Esophagus mucosa (tissue), 1 donor: ENCODE data around the gene KRTAP10-2. TPM values are rescaled to one million over a fixed set of nuclear protein-coding genes. Genes with fewer than 3 reads are reported as not detected.
"Not testable (repeated sequence)": the region's sequence is repeated elsewhere in the genome, so short reads cannot be mapped to it uniquely, and the experiment has no call there.

Source experiments
- ATAC-seq: fragments of 200-7000 bp; cut with Tn5 transposase; one replicate; pipeline ENCODE4 v1.9.1; 2020
- total RNA-seq: library from RNA; stranded (reverse); gene quantifications from one replicate; pipeline ENCODE4 v1.2.4, GENCODE V29; 2023
- donor health status: DM: yes; HTN: yes; CAD: no.

Gene KRTAP10-2, protein sequence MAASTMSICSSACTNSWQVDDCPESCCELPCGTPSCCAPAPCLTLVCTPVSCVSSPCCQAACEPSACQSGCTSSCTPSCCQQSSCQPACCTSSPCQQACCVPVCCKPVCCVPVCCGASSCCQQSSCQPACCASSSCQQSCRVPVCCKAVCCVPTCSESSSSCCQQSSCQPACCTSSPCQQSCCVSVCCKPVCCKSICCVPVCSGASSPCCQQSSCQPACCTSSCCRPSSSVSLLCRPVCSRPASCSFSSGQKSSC
- not detected for total RNA-seq

DNA sequence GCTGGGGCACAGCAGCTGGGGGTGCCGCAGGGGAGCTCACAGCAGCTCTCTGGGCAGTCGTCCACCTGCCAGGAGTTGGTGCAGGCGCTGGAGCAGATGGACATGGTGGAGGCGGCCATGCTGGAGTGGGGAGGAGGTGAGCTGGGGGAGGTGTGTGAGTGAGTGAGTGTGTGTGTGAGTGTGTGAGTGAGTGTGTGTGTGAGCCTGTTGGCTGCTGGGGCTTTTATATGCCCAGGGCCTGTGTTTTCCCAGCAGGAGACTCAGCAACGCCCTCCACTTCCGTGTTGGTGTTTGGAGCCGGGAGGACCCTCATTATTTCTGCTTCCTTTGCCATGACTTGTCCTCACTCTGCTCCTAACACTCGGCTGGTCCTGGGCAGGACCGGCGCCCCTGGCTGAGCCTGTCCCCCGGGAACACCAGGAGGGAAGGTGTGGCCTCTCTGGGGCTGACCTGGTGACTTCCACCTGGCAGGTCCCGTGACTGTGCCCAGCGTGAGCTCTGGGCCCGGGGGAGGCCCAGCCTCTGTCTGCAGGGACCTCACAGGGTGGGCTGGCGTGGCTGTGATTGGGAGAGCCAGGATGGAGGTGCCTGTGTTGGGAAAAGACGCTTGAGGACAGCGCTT lies at the start of gene KRTAP10-2:
TSS of gene KRTAP10-2 (minus strand) at position 166 of the 622 bp plus-strand sequence. CDS start at position 119, 47 bp downstream.
- peak; percentile 36 for ATAC-seq

DNA sequence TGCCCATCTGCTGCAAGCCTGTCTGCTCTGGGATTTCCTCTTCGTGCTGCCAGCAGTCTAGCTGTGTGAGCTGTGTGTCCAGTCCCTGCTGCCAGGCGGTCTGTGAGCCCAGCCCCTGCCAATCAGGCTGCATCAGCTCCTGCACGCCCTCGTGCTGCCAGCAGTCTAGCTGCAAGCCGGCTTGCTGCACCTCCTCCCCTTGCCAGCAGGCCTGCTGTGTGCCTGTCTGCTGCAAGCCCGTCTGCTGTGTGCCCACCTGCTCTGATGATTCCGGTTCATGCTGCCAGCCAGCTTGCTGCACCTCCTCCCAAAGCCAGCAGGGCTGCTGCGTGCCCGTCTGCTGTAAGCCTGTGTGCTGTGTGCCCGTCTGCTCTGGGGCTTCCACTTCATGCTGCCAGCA lies 49.8 kb upstream of the KRTAP10-2 start:
- ATAC-seq = peak; percentile 56

DNA sequence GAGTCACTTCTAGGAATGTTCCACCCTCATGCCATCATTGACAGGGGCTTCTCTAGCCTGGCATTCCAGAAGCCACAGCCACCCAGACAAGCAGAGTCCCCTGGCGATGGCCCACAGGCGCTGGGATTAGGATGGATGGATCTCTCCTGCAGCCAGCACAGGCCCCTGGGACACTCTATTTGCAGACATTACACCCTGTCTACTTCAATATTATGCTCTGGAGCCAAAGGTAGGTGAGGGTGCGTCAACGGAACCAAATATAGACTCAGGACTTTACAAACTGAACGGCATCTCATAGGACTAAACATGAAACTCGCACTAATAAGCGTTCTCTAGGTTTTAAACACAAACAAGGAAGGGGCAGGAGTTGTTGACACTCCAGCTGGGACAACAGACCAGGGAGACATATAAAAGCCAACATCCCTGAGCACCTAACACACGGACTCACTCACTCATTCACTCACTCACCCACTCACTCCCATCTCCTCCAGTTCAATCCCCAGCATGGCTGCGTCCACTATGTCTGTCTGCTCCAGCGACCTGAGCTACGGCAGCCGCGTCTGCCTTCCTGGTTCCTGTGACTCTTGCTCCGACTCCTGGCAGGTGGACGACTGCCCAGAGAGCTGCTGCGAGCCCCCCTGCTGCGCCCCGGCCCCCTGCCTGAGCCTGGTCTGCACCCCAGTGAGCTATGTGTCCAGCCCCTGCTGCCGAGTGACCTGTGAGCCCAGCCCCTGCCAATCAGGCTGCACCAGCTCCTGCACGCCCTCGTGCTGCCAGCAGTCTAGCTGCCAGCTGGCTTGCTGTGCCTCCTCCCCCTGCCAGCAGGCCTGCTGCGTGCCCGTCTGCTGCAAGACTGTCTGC lies 49.0 kb upstream of the KRTAP10-2 start, which contains the start of gene KRTAP10-7:
TSS of gene KRTAP10-7 (plus strand) at position 480 of the 861 bp plus-strand sequence. CDS start at position 505, 25 bp downstream.
- not testable (repeated sequence) for ATAC-seq

DNA sequence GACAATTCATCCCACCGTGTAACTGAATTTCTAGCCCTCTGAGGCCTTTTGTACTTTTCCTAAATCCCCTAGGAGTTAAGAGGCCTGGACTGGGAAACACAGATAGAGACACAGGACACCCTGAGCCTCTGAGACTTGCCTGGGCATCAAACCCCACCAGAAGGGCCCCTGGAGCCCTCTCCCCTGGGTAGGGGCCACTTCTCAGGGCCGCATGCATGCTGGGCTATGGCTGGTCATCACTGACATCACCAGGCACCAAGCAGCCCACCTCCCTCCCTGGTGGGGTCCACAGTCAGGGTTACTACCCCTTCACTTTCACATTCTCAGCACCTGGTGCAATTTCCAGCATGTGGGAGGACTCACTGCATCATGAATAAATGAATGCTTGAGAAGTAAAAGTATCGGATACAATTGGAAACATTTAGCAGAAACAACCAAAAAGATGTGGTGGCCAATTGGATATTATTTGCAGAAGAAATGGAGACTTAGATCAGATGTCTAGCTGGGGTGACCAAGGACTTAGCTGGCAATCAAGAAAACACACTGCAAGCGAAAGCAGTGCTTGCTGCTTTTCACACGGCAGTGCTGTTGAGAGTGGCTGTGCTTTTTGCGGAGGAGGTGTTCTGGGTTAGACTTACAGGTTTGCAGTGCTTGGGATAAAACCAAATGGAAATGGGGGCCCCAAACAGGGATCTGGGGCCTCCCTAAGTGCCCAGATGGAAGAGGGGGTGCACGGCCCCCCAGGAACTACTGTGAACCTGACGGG lies 48.1 kb upstream of the KRTAP10-2 start:
- ATAC-seq = no peak

DNA sequence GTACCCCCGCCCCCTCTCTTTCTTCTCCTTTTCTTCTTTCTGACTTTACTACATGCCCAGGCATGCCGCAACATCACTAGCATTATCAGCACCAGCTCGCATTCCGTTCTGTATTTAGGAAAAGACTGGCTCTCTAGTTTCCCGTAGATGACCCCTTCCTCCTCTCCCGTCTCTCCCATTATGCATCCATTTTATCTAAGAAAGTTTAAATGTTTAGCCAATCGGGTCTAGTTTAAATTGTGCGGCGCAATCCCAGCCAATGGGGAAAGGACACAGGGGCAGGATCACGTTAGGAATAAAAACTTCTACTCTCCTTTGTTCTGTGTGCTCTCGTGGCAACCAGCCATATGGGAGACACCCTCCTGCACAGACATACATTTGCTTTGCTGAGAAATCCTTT lies 46.8 kb upstream of the KRTAP10-2 start:
- ATAC-seq = no peak

DNA sequence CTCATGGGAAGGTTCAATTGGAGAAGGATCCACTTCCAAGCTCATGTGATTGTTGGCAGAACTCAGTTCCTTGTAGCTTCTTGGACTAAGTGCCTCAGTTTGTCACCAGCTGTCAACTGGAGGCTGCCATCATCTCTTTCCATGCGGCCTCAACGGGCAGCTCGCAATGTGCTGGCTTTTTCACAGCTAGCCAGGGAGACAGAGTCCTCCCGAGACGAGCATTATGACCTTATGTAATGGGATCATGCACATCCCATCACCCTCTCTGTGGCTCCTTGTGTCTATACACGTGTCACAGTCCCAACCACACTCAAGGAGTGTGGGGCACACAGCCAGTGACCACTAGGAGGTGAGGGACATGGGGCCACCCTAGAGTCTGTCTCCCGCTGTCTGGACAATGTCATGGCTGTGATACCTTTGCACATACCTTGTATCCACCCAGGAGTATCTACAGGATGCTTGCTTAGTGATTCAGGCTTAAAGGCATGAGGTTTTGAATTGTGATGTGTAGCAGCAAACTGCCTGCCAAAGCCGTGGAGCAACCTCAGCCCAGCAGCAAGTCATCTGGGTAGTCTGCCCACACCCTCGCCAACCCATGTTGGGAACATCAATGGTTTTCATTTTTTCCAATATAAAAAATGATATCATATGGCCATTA lies 44.9 kb upstream of the KRTAP10-2 start:
- no peak for ATAC-seq

DNA sequence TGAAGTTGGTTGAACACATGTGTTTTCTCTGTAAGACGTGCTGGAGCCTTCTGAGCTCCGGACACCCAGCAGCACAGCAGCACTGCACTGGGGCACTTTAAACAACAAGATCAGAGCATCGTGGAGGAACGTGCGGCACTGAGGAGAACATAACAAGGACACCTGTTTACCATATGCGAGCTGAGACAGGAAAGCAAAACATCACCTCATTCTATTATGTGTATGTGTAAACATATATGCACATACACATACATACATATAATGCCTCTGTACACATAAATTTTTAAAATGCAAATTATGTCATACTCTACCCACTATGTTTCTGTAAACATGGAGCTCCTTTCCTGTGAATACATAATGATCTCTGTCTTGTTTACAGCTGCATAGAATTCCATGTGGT lies 44.2 kb upstream of the KRTAP10-2 start:
- ATAC-seq = no peak

DNA sequence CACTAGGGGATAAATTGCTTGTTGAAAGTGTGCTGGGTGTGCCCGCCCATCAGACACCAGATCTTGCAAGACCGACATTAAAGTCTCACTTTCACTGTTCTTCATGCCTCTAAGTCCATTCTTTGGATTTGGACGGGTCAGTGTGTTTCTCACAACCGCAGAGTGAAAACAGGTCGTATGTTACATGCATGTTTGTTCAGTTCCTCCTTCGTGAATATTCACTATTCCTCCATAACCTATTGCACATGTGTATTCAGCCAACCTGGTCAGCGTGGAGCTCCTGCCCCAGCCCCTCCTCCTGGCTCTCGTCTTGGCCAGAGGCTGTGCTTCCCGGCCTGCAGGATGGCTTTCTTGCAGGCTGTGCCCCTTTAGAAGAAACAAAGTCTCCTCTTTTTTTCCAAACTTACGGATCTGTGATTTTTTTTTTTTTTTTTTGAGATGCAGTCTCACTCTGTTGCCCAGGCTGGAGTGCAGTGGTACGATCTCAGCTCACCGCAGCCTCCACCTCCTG lies 43.2 kb upstream of the KRTAP10-2 start:
- no peak for ATAC-seq

DNA sequence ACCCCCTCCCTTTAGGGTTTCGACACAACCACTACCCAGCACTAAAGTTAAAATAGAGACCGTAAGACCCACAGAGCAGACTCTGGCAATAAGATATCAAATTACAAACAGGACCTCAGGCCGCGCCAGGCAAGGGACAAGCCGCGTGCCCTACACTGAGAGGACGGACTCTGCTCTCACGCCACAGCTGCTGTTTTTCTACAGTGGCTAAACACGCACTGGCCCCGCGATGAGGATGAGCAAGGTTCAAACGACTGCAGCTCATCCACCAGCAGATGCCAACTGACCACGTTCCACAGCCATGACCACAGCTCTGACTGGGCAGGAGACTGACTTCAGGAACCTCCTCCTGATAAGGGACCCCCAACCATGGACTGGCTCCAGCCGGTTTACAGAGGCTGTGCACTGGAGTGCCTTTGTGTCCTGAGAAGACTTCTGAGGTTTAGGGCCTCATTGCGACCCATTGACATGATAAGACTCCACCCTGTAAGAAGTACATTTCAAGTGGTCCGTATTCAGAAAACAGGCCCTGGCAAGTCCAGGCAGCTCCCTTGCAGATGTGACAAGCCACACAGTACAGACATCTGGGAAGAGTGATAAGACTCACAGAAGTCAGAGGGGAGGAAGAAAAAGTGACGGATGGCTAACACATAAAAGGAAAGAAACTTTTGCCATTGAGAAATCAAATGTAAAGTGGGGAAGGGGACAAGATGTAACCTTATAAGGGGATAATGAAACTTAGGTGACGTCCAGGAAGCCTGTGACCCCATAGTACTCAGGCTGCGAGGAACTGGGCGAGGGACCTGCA lies 42.5 kb upstream of the KRTAP10-2 start:
- no peak for ATAC-seq

DNA sequence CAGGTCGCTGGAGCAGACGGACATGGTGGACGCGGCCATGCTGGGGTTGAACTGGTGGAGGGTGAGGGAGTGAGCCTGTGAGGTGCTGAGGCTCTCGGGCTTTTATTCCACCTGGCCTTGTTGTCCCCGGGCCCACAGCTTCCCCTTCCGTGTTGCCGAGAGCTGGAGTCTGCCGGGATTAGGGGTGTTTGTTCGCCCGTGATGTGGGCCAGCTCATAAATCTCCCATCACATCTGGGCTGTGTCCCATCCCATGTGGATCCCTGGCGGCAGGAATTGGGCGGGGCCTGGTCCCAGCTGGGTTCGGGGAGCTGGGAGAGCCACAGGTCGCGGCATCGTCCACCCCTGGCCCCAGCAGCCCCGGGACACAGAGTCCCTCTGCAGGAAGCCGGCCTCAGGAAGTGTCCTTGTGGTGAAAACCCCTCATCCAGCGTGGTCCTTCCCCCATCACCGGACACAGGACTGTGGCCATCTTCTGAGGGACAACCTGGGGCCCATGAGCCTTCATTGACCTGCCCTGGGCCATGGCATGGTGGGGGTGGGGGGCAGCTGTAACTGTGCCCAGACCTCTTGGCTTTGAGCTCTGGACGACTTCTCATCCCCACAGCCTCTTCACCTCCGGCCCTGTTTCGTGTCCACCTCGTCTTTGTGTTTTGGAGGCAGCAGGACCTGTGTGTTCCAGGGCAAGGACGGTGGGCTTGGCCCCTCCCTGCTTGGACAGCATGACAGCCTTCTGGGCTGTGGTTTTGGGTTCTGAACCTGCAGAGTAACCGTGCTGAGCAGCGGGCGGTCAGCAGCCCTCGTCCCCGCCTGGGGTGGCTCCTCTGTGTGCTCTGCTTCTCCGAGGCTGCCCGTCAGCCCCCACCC lies 41.4 kb upstream of the KRTAP10-2 start, which contains the start of gene KRTAP10-6:
TSS of gene KRTAP10-6 (minus strand) at position 60 of the 866 bp plus-strand sequence. CDS start at position 39, 21 bp downstream.
- no peak for ATAC-seq

DNA sequence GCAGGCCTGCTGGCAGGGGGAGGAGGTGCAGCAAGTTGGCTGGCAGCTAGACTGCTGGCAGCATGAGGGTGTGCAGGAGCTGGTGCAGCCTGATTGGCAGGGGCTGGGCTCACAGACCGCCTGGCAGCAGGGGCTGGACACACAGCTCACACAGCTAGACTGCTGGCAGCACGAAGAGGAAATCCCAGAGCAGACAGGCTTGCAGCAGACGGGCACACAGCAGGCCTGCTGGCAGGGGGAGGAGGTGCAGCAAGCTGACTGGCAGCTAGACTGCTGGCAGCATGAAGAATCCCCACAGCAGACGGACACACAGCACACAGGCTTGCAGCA lies 40.5 kb upstream of the KRTAP10-2 start:
- ATAC-seq = peak; percentile 55

DNA sequence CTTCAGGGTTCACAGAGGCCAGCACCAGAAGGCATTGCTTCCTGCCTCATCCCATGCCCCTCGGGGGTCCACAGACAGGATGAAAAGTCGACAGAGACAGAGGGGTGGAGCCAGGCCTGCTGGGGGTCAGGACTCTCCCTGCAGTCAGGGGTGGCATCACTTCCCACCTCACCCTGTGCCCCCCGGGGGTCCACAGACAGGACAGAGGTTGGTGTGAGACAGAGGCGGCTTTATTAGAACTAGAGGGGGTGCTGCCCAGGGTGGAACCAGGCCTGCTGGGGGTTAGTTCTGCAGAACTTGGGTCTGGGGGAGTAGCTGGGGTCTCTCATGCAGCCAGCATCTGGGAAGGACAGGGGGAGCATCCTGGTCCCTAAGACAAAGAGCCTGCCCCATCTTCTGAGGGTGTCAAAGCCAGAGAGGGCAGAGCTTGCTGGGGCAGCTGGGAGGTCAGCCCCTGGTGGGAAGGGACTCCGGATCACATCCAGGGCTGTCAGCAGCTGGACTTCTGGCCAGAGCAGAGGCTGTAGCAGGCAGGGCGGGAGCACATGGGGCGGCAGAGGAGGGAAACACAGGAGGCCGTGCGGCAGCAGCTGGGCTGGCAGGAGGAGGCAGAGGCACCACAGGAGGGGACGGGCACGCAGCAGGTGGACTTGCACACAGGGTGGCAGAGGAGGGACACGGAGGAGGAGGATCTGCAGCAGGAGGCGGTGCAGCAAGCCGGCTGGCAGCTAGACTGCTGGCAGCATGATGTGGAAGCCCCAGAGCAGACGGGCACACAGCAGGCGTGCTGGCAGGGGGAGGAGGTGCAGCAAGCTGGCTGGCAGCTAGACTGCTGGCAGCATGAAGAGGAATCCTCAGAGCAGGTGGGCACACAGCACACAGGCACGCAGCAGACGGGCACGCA lies 39.8 kb upstream of the KRTAP10-2 start:
- peak; percentile 25 for ATAC-seq

DNA sequence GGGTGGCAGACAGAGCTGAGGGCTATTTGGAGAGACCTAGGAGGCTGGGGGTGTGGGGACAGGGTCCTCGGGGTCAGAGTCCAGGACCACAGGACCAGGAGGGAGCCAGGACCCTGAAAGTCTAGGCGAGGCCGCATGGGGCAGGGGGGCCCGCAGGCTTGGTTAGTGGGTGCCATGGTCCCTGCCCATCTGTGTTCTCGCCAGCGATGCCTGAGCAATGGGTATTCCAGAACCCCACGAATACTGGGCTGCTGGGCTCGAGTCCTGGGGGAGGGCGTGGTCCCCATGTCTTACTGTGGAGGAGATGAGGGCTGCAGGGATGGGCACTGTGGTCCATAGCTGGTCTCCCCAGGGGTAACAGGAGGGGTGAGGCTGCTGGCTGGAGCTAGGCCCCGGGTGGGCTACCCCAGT lies 39.0 kb upstream of the KRTAP10-2 start:
- peak; percentile 34 for ATAC-seq

DNA sequence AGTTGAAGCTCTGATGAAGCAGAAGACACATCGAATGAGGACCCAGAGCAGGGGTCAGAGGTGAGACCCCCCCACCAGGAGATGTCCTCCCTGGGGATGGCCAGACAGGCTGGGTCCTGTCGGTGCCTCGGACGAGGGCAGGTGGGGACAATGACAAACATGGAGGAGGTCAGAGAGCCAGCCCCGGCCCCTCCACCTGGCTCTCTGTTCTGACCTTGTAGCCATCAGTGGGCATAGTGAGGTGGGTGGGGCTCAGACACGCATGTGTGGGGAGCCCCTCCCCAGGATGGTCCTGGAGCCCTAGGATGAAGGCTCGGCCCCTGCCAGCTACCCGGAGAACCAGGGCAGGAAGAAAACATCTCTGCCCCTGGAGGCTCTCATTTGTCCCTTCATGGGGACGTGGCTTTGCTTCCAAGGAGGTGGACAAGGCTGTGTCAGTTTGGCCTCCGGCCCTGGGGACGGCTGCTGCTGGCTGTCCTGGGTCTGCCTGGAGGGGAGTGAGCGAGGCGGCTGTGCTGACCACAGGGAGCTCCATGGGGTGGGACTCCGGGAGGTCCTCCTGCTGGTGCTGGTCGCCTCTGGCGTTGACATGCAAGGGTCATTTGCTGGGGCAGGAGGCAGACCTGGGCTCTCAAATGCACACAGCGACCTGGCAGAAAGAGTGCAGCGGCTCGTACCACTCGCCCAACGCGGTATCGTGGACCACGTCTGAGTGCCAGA lies 38.4 kb upstream of the KRTAP10-2 start:
- no peak for ATAC-seq

DNA sequence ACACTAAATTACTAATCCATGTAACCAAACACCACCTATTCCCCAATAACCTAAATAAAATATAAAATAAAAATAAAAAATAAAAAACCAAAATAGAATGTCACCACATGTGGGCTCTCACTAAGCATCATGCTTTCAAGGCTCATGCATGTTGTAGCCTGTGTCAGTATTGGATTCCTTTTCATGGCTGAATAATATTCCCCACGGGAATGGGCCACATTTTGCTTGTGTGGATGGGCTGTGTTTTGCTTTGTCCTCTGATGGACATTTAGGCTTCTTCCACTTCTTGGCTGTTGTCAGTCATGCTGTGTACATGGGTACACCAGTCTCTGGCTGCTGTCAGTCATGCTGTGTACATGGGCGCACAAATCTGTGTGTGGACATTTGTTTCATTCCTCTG lies 37.8 kb upstream of the KRTAP10-2 start:
- ATAC-seq = no peak

DNA sequence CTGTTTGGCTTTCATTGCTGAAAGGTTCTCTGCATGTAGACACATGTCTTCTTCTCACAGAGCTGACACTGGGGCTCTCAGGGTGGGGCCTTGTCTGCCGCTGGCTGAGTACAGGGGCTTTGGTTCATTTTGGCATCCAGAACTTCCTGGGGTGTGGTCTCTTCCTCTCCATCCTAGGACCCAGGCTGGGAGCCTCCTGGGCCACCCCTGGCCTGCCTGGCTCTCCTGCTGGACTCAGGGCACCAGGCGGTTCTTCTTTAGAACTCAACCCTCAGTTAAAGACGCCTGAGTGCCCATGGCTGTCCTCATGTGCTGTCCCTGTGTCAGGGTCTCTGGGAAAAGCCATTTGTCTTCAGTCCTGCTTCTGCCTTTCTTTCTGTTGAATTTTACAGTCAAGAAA lies 34.6 kb upstream of the KRTAP10-2 start:
- no peak for ATAC-seq

DNA sequence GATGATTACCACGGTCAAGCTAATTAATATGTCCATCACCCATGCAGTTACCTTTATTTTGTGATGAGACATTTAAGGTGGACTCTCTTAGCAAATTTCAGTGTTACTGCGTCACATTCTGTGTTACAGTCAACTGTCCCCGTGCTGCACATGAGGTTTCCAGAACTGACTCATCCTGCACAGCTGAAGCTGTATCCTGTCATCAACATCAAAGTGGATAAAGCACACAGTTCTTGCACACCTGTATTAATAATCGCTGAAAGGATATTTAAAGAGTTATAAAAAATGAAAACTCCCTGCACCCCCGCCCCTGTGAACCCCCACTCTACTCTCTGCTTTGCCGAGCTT lies 32.5 kb upstream of the KRTAP10-2 start:
- ATAC-seq = no peak
